ENCODE data around the gene RND1.

Gene RND1

DNA sequence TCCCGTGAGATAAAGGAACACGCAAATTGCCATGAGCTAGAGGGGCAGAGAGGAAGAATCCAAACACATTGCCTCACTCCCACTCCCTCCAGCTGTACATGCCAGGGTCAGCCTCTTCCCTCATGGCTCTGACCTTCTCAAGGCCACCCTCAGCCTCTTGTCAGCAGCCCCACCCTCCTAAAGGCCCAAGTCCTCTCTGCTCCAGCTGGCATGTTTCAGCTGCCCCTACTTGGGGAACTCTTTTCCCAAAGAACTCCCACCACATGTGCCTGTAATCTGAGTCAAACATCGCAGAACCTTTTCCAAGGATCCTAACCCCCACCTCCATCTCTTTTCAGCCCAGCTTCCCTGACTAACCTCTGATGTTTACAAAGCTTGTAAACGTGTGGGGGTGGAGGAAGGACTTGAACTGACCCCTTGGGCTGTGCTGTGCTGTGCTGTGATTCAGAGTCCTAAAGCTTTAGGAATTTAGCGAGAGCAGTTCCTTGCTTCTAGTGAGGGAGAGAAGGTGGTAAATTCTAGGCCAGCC, 54.7 kb downstream of the RND1 start:
- no peak for DNase-seq (ENCODE audit: low read depth)

- no peak for DNase-seq (ENCODE audit: low read depth)
Measured at GRCh38 chr12:48807981-48808380, 57.7 kb downstream of the RND1 start.

Data from stimulated activated CD8-positive, alpha-beta memory T cell treated with anti-CD3 and anti-CD28 coated beads, Interleukin-15, amount 100 ng/mL, for 1 hour (primary cell).